Hepatic stellate cell (primary cell): ENCODE data around the gene HOMER2.
"Not testable (repeated sequence)": the region's sequence is repeated elsewhere in the genome, so short reads cannot be mapped to it uniquely, and the experiment has no call there.

Experiments
- DNase-seq: peaks from one replicate; pipeline ENCODE4 v3.0.0; 2011; ENCODE audit warnings: low spot score

Gene HOMER2

DNA sequence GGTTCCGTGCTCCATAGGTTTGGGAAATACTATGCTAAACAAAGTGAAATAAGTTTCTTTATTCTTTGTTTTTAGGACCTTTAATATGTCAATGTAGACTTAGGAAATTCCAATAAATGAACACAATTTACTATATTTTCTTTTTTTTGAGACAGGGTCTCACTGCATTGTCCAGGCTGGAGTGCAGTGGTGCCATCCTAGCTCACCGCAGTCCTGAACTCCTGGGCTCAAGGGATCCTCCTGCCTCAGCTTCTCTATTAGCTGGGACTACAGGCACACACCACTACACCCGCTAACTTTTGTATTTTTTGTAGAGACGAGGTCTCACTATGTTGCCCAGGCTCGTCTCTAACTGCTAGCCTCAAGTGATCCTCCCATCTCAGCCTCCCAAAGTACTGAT, 12.4 kb upstream of the HOMER2 start:
- DNase-seq, result no peak

DNA sequence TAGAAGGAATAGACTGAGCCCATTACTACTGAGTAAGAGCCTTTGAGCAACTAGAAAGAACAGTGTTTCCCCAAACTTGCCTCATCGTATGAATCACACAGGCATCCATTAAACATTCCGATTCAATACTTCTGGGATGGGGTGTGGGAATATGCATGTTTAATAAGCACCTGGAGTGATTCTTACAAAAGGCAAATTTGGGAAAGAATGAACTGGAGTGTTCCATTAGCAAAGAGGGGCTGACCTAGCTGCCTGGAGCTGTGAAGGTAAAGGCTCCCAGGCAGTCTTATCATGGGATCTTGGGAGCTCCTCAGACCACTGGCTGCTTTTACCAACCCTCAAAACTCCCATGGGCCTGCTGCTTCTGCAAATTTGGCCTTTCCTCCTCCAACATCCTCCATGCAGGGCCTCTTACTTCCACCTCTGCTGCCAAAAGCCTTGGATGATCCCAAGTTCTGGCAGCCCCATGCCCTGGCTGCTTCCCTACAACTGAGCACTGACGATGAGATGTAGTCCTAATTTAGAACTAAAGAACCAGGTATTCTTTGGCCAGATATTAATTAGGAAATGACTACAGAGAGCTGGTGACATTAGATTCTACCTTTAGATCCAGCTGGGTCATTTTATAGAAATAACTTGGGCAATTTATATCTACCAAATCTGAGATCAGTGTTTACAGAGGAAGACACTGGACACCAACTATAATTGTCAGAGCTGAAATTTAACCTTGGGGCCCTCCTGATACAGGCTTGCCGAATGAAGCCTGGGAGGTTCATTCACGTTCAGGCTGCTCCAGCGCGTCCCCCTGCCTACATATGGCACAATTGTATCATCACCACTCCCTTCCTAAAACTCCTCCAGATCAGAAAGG, 11.2 kb upstream of the HOMER2 start:
- DNase-seq, result no peak

DNA sequence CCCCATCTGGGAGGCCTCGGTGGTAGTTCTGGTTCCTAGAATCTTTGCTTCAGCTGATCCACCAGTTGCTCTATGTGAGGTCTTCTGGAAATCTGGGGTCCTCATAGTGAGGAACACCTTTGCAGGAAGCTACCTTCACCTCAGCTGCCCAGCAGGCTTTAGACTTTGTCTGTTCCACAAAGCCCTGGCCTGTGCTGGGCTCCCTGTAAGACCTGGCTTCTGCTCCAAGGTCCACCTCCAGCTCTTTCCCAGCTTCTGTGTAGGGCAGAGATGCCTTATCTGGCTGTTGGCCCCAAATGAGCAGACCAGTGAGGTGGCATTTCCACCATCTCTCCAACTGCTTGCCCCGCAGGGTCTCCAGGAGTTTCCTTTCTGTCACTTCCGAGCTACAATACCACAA, 8.2 kb upstream of the HOMER2 start:
- DNase-seq, result no peak

DNA sequence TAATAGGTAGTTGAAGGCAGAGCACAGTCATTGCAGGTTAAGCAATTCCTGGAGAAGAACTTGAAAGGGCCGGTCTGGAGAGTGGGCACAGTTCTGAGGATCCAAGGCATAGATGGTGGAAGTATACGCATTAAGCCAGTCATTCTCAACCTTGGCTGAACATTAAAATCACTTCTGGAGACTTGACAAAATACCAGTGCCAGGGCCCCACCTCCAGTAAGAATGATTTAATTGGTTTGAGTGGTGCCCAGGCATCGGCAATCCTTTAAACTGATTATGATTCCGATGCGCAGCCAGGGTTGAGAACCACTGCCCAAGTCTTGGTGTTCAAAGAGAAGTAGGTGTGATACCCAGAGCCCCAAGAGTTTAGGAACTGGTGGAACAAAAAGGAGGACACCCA, 6.9 kb upstream of the HOMER2 start:
- no peak for DNase-seq

DNA sequence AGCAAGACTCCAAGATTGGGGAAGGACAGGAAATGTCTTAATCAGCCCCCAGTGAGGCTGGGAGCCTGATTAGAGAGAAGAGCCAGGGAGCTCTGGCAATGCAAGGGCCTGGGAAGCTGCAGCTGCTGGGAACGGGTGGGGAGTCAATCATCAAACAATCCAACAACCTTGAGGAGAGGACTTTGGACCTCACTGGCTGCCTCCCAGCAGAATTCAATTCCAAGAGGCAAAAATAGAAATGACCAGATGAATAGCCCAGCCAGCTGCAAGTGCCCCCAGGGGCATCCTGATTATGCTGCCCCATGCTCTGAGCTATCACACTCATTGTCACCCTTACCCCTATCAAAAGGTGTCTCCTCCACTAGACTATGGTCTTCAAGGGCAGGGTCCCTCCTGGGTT, 6.1 kb upstream of the HOMER2 start:
- no peak for DNase-seq

DNA sequence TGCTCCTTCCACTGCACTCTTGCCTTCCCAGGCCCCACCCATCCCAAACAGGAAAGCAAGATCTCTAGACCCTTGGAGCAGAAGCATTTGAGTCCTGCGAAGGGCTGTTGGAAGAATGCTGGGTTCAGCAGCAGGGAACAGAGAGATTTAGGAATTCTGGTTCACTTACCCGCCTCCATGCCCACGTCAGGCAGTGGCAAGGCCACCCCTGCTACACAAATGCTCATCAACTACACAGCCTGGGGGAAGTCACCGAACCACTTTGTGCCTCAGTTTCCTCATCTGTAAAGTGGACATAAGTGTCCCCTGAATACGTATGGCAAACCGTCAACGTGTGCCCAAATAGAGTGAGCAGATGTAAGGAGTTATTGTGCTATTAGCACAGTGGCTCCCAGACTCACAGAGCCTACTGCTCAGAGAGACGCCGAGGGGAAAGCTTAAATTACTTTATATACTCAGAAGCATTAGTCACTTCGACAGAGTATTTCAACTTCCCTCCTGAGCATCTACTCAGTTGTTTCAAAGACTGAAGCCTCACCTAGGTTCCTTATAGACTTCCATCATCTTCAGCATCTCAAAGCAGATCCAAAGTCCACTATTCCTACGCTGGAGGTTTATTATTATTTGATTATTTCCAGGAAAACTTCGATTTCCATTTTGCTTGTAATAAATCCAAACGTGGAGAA, 905 bp downstream of the HOMER2 start:
- DNase-seq, result no peak

DNA sequence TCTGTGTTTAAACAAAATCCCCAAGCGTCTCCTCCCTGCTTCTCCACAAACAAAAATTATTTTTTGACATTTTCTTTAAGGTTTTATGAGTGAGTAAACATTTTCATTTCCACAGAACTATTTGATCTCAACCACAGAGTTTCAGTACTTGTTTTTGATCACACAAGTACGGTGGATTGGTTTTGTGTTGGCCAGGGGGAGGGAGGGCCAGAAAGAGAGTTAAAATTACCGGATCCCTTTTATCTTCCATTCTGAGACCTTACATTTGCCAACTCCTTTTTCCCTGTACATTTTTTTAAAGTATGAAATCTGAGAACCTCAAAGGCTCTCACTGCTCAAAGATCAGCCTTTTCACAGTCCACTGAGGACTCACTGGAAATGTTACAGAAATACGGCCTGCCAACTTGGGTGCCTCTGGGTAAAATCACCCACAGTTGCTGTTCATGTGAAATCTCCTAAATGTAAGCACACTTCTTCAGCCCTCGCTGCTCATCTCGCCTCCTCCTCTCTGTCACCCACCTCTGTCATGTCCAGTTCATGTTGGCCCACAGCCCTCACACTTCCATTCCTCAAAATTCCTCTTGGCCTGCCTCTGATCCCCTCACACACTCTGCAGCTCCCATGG, 1.7 kb downstream of the HOMER2 start:
- no peak for DNase-seq

DNA sequence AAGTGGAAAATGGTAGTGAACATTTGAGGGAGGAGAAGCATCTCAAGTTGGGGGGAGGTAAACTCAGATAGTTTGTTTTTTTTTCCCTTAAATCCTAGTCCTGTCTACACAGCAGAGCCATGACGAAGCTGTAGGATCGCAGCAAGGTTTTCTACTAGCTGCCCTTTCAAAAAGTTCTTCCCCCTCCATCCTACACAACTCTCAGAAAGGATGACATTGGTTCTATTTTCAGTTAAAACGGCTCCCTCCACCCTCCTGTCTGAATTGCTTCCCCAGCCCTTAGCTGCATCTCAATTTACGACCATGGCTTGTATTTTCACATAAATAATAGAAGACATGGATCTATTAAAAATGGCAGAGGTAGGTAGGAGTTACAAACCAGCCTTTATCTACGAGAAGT, 2.2 kb downstream of the HOMER2 start:
- no peak for DNase-seq

DNA sequence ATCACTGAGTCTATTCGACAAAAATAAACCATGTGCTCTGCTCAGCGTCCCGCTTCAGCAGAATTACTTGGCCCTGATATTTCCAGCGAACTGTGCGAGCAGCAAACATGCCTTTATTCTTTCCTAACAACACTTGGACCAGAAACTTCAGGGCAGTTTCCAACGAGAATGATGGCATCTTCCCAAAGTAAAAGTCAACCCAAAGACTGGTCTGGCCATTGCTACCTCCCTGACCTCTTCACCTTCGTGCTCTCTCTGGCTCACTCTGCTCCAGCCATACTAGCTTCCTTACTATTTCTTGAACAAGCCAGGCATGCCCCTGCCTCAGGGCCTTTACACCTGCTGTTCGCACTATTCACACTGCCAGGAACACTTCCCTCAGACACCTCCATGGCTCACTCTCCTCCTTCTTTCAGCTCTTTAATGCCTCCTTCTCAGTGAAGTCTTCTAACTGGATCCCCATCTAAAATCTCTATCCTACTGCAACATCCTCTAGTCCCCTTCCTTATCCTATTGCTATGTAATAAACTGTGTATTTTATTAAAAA, 6.3 kb downstream of the HOMER2 start:
- DNase-seq, result no peak

DNA sequence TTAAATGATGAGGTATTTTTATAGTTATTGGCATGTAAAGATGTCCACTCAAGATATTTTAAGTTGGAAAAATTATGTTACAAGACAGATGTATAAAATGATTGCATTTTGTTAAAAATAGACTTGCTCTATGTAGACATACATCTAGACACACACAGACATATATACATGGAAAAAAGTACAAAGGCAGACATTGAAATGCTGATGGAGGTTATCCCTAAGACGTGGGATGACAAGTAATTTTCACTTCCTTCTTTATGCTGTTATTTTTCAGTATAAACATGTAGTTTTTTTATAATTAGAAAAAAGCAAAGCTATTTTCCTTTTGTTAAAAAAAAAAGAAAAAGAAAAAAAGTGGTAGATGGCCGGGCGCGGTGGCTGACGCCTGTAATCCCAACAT, 7.2 kb downstream of the HOMER2 start:
- DNase-seq, result no peak

DNA sequence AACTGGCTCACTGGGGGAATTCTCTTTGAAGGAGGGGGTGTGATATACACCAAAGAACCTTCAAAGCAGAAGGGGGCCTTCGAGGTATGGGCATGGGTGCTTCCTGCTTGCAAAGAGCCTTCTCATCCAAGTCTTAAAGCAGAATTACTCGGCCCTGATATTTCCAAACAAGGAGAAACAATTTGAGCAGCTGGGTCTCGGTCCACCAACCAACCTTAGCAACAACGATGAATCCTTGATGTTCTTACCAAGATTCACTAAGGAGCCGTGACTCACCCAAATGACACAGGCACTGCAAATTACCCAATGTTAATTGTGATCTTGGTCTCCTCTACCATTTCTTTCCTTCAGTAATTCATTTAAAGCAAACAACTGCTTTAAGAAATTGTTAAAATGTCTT, 7.7 kb downstream of the HOMER2 start:
- no peak for DNase-seq

DNA sequence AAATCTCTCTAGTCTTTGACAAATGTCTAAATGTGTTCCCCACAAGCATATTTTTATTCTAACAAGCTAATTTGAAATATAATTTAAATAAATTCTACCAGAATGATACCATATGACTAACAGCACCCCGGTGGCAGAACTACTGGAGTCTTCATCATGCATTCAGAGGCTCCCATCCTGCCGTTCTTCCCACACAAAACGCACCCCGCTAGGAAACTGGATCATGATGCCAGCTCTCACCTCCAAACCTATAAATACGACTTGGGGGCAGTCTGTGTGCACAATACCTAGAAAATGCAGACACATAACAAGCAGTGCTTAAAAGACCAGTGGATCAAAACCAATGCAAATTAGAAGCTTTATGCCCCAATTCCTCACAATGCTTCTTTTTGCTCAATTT, 8.5 kb downstream of the HOMER2 start:
- no peak for DNase-seq

DNA sequence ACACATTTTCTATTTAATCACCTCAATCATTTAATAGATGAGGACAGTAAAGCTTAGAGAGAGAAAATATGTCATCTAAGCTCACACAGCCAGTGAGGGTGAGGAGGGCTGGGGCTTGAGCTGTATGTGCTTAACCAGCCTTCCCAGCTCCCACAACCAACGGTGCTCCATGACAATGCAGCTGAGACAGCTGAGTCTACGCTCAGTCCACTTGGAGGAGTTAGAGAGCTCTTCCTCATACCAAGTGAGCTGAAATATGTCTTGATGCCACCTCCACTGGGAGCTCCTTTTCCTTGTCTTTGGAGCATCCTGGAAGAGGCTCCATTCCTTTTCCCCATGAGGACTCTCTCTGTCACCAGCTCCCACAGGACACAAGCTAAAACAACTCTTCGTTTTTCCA, 9.3 kb downstream of the HOMER2 start:
- no peak for DNase-seq

DNA sequence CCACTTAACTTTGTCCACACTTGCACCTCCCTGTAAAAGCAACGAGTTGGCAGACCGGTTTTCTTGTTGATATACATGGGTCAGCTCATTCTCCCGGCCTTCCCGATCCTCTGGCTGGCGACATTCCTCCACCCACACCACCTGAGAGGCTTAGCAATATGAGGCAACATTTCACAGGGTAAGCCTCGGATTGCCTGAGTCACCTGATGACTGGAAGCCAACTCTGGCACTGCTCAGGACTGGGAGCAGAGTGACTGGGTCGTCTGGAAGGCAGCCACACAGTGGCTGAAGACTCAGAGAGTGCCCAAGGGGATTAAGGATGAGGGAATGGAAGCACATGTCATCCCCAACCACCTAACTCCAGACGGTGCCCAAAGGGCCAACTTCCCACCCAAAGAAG, 9.8 kb downstream of the HOMER2 start:
- DNase-seq, result no peak

DNA sequence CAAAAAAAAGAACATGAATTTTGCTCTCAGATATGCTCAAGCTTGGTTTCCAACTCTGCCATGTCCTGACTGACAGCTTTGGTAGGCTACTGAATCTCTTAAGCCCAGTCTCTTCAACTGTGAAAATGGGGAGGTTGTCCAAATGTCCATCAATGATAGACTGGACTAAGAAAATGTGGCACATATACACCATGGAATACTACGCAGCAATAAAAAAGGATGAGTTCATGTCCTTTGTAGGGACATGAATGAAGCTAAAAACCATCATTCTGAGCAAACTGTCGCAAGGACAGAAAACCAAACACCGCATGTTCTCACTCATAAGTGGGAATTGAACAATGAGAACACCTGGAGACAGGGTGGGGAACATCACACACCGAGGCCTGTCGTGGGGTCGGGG, 12.8 kb downstream of the HOMER2 start:
- DNase-seq, result not testable (repeated sequence)

DNA sequence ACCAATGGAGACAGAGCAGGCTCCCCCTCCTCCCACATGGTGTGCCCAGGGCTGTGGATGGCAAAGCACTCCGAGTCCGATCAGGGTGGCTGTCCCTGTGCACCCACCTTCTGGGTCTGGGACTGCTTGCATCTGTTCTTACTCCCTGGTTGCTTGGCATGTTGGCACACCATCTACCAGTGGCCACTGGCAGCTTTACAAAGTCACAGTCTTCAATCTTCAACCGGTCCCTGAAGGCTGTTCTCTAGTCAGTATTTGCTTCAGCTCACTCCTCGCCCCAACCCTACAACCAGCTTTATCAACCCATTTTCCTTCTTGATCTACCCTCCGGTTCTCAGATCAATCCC, 14.8 kb downstream of the HOMER2 start:
- no peak for DNase-seq

DNA sequence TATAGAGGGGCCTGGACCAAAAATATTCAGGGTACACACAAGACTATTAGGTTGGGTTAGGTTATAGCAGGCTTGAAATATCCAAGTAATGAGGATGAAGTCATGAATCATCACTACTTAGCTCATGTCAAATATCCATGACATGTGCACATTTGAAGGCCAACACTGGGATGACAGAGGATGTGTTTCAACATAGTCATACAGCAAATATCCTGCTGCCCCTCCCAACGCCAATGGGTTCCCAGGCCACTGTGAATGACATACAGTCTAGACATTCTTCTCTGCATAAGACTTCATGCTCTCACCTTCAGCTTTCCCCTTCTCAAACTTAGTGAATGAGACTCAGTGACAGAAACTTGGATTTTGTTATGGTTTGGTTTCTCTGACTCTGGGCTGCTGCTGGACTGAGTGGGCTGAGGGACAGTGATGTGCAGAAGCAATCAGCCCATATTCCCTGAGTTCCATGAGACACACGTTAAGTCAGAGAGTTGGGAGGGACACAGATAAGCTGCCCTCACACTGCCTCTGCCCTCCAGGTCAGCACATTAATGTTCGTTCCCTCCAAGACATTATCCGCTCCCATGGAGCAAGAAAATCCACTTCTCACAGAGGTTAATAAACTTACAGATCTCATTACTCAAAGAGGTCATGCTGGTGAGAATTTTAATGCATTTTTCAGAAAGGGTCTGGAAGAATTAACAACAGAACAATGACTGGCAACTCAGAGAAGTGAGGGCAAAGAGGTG, 15.4 kb downstream of the HOMER2 start:
- no peak for DNase-seq

DNA sequence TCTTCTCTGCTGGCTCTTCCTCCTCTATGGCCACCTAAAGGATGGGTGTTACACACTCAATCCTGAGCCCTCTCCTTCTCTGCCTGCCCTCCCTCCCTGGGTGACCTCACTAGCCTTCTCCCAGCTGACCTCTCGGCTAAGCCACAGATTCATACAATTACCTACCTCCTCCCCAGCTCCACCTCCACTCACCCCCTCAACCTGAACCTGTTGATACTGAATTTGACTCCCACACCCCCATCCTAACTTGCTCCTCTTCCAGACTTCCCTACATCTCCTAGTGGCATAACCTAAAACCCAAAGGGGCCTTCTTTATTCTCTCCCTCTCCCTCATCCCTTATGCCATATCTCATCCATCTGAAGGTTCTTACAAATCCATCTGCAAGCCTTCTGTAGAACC, 17.1 kb downstream of the HOMER2 start:
- no peak for DNase-seq

DNA sequence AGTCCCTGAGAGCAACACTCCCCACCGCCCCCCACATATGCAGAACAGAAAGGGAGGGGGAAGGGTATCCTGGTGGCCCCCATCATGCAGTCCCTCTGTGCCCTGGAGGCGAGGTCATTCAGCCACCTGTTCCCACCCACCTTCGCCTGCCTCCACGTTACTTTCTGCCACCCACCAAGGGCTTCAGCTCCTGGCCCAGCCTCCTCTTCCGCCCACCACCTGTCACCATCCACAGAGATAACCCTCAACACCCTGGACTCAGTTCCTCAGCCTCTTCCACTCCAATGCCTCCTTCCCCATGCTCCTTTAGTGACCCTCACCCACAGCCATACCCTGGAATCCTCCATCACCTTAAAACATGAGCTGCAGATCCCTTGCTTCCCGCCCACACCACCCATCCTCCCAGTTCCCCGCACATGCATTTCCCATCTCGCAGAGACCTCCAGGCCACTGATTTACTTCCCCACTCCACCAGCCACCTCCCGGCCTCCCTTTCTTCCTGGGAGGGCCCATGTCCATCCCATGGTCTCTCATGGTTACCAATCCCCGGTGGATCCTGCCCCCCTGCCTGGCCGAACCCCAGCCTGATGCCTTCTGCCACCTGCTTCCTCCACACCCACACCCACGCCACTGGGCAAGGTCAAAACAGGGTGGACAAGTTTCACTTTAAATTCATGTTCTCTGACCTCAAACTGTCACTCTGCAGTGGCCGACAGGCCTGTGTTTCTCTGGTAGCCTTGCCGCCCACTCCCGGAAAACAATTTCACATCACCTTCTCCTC, 18.2 kb downstream of the HOMER2 start:
- no peak for DNase-seq

DNA sequence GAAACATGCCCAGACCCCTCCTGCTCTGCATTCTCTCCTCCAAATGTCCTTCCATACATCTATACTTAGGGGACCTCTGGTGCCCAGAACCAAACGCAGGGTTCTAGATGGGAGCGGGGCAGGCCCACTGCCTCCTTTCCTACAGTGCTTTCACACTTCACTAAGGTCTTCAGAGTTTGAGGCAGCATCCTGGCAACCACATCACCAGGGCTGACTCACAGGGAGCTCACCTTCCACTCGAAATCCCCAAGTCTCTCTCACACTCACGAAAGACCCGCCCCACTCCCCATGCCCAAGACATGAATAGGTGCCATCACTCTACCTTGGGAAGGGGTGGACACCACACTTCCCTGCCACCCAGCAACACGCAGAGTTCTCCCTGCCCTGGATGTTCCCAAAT, 18.9 kb downstream of the HOMER2 start:
- DNase-seq, result no peak

DNA sequence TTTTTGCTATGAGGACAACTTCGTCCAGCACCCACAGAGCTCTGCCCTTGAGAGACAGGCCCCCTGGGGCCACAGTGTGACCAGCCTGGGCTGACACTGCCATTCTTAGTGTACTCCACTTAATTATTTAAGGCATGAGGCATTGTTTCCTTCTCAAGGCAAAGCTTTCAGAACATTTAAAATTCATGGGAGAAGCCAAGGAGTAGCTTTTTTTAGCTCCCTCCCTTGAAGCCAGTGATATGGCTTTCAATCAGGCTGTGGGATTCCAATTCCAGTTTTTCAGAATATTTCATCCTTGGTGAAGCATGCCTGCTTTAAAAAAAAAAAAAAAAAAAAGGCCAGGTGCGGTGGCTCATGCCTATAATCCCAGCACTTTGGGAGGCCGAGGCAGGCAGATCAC, 21.3 kb downstream of the HOMER2 start:
- no peak for DNase-seq

DNA sequence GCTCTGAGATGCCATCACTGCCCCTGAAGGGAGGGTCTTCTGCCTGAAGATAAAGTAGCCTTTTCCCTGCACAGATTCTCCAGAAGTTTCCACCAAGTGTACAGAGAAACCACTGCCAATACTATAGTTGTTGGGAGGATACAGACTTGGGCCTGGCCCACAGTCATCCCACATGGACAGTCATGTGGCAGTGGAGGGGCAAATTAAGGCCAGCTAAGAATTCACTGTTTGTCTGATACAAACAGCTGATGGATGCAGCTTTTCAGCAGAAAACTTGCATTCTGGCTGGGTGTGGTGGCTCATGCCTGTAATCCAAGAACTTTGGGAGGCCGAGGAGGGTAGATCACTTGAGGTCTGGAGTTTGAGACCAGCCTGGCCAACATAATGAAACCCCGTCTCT, 22.1 kb downstream of the HOMER2 start:
- no peak for DNase-seq
